MM.1S (cell line): Measurements from ENCODE around the gene TMIE.

ENCODE experiments used
- DNase-seq: peaks from one replicate; pipeline ENCODE4 v3.0.0-alpha.2; 2015
- H2AFZ ChIP-seq: fragments of 300-600 bp; sonication (generic); 2 replicates; pipeline ENCODE4 v1.6.0; 2016; ENCODE audit warnings: antibody characterized with exemption, low read length
- H3F3A ChIP-seq: fragments of 300-600 bp; sonication (generic); 2 replicates; pipeline ENCODE4 v1.6.1; 2016; ENCODE audit warnings: mild to moderate bottlenecking, antibody characterized with exemption, low read length, moderate library complexity, mixed read lengths; ENCODE audit not compliant: insufficient read depth
- H3K27ac ChIP-seq: fragments of 300-600 bp; sonication (generic); 2 replicates; pipeline ENCODE4 v1.5.1; 2016; ENCODE audit warnings: mild to moderate bottlenecking, low read length
- H3K27me3 ChIP-seq: fragments of 300-600 bp; sonication (generic); replicated peaks from 2 replicates; pipeline ENCODE4 v1.6.0; 2016; ENCODE audit warnings: low read length; ENCODE audit not compliant: insufficient read depth
- H3K36me3 ChIP-seq: fragments of 300-600 bp; sonication (generic); replicated peaks from 2 replicates; pipeline ENCODE4 v1.6.1; 2016; ENCODE audit warnings: mild to moderate bottlenecking, low read length, mixed read lengths; ENCODE audit not compliant: insufficient read depth
- H3K4me1 ChIP-seq: fragments of 300-600 bp; sonication (generic); 2 replicates; pipeline ENCODE4 v1.6.1; 2016; ENCODE audit warnings: low read length, mixed read lengths
- H3K4me2 ChIP-seq: fragments of 300-600 bp; sonication (generic); 2 replicates; pipeline ENCODE4 v1.6.0; 2016; ENCODE audit warnings: low read depth, low read length
- H3K4me3 ChIP-seq: fragments of 300-600 bp; sonication (generic); 2 replicates; pipeline ENCODE4 v1.5.1; 2016; ENCODE audit warnings: low read length, mixed read lengths
- H3K79me2 ChIP-seq: fragments of 300-600 bp; sonication (generic); 2 replicates; pipeline ENCODE4 v1.6.1; 2016; ENCODE audit warnings: mixed run types, low read length, mixed read lengths
- H3K9ac ChIP-seq: fragments of 300-600 bp; sonication (generic); 2 replicates; pipeline ENCODE4 v1.6.1; 2016; ENCODE audit warnings: low read length, mixed read lengths
- H3K9me2 ChIP-seq: fragments of 300-600 bp; sonication (generic); replicated peaks from 2 replicates; pipeline ENCODE4 v1.6.1; 2016; ENCODE audit warnings: mild to moderate bottlenecking, low read length, mixed read lengths; ENCODE audit not compliant: insufficient read depth
- H3K9me3 ChIP-seq: fragments of 300-600 bp; sonication (generic); replicated peaks from 2 replicates; pipeline ENCODE4 v1.6.1; 2016; ENCODE audit warnings: mild to moderate bottlenecking, low read length, mixed read lengths; ENCODE audit not compliant: insufficient read depth
- H4K20me1 ChIP-seq: fragments of 300-600 bp; sonication (generic); 2 replicates; pipeline ENCODE4 v1.6.1; 2016; ENCODE audit warnings: mild to moderate bottlenecking, low read length, moderate library complexity, mixed read lengths; ENCODE audit not compliant: insufficient read depth
- CTCF ChIP-seq: fragments of 300-600 bp; sonication (generic); IDR thresholded peaks from 2 replicates; pipeline ENCODE4 v1.5.1; 2016; ENCODE audit warnings: antibody characterized with exemption, low read length, mixed read lengths
- EZH2 ChIP-seq: fragments of 300-600 bp; sonication (generic); optimal IDR thresholded peaks from 2 replicates; pipeline ENCODE3; 2017; ENCODE audit warnings: low read depth, mild to moderate bottlenecking, antibody characterized with exemption, low read length, mixed read lengths
- EZH2phosphoT487 ChIP-seq: fragments of 300-600 bp; sonication (generic); IDR thresholded peaks from 2 replicates; pipeline ENCODE4 v1.6.1; 2018; ENCODE audit warnings: antibody characterized with exemption, low read length

Gene TMIE

DNA sequence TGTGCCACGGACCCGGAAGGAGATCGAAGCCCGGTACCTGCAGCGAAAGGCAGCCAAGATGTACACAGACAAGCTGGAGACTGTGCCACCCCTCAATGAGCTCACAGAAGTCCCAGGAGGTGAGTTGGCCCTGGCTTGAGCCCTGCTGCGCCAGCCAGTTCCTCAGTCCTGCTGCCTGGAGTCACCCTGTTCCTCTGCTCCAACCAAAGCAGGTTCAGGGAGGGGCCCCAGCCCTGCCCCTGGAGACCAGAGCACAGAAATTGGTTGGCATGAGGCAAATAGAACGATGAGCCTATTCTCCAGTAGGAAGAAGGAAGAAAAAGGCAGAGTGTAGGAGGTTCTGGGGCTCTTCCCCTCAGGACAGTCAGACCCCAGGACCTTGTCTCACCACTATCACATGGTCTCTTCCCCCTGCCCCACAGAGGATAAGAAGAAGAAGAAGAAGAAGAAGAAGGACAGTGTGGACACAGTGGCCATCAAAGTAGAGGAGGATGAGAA, 8.0 kb downstream of the TMIE start:
- H3K4me3 ChIP-seq, result no peak overlapping the region
- H3K9me2 ChIP-seq, result no peaks in the 10 kb centered on the region
- no peak for TF ChIP-seq EZH2
- no peaks in the 10 kb centered on the region for H3K9me3 ChIP-seq
- H2AFZ ChIP-seq, result no peak overlapping the region
- H3K4me2 ChIP-seq, result no peak overlapping the region
- H3K36me3 ChIP-seq, result no peaks in the 10 kb centered on the region
- no peaks in the 10 kb centered on the region; the same call in 1 of the 2 replicates for H3K27me3 ChIP-seq
- H4K20me1 ChIP-seq, result no peaks in the 10 kb centered on the region
- H3K4me1 ChIP-seq, result no peaks in the 10 kb centered on the region
- no peak overlapping the region for H3K9ac ChIP-seq
- no peaks in the 10 kb centered on the region for H3F3A ChIP-seq
- no peaks in the 10 kb centered on the region for H3K79me2 ChIP-seq
- no peak overlapping the region for H3K27ac ChIP-seq
- DNase-seq, result no peak

- Histone ChIP-seq H2AFZ (no peak overlapping the region), H3K79me2 (no peaks in the 10 kb centered on the region), H3K36me3 (no peaks in the 10 kb centered on the region), H3F3A (no peaks in the 10 kb centered on the region), H3K4me2 (no peak overlapping the region), H4K20me1 (no peaks in the 10 kb centered on the region), H3K27ac (no peak overlapping the region), H3K9me3 (no peaks in the 10 kb centered on the region), H3K9ac (no peak overlapping the region), H3K9me2 (no peaks in the 10 kb centered on the region), H3K4me3 (no peak overlapping the region), H3K27me3 (no peaks in the 10 kb centered on the region; the same call in 1 of the 2 replicates), H3K4me1 (no peaks in the 10 kb centered on the region)
- TF ChIP-seq CTCF, result no peak
- no peak for TF ChIP-seq EZH2phosphoT487
- no peak for TF ChIP-seq EZH2
- no peak for DNase-seq
These were observed 8.5 kb downstream of the TMIE start for GRCh38 chr3:46709721-46710120.

GRCh38 chr3:46710229-46710628, 9.0 kb downstream of the TMIE start:
- Histone ChIP-seq H3K79me2 (no peaks in the 10 kb centered on the region), H3K4me3 (no peak overlapping the region), H3K27me3 (no peaks in the 10 kb centered on the region; the same call in 1 of the 2 replicates), H3K9me3 (no peaks in the 10 kb centered on the region), H3F3A (no peaks in the 10 kb centered on the region), H3K27ac (no peak overlapping the region), H4K20me1 (no peaks in the 10 kb centered on the region), H3K36me3 (no peaks in the 10 kb centered on the region), H3K9me2 (no peaks in the 10 kb centered on the region), H3K9ac (no peak overlapping the region), H3K4me2 (no peak overlapping the region), H3K4me1 (no peaks in the 10 kb centered on the region), H2AFZ (no peak overlapping the region)
- no peak for TF ChIP-seq EZH2phosphoT487
- no peak for TF ChIP-seq CTCF
- no peak for TF ChIP-seq EZH2
- DNase-seq, result no peak

GRCh38 chr3:46710671-46711295, 9.6 kb downstream of the TMIE start:
- no peak overlapping the region for H3K4me2 ChIP-seq
- no peaks in the 10 kb centered on the region; the same call in 1 of the 2 replicates for H3K27me3 ChIP-seq
- TF ChIP-seq CTCF (no peak), EZH2phosphoT487 (no peak), EZH2 (no peak)
- H2AFZ ChIP-seq, result no peak overlapping the region
- no peak overlapping the region for H3K4me3 ChIP-seq
- H3K9me3 ChIP-seq, result no peaks in the 10 kb centered on the region
- DNase-seq, result no peak
- H3F3A ChIP-seq, result no peaks in the 10 kb centered on the region
- H3K79me2 ChIP-seq, result no peaks in the 10 kb centered on the region
- no peak overlapping the region for H3K27ac ChIP-seq
- no peaks in the 10 kb centered on the region for H3K36me3 ChIP-seq
- H3K9me2 ChIP-seq, result no peaks in the 10 kb centered on the region
- H3K4me1 ChIP-seq, result no peaks in the 10 kb centered on the region
- no peaks in the 10 kb centered on the region for H4K20me1 ChIP-seq
- no peak overlapping the region for H3K9ac ChIP-seq
